Cerebellar nuclear complex (tissue), 1 donor: ENCODE data around the gene HOXA6.

Experiments used
- DNase-seq, 2 experiments: peaks; one replicate each; lab custom pipeline; 2025; lab: John Stamatoyannopoulos, UW

HOXA6 gene

DNA sequence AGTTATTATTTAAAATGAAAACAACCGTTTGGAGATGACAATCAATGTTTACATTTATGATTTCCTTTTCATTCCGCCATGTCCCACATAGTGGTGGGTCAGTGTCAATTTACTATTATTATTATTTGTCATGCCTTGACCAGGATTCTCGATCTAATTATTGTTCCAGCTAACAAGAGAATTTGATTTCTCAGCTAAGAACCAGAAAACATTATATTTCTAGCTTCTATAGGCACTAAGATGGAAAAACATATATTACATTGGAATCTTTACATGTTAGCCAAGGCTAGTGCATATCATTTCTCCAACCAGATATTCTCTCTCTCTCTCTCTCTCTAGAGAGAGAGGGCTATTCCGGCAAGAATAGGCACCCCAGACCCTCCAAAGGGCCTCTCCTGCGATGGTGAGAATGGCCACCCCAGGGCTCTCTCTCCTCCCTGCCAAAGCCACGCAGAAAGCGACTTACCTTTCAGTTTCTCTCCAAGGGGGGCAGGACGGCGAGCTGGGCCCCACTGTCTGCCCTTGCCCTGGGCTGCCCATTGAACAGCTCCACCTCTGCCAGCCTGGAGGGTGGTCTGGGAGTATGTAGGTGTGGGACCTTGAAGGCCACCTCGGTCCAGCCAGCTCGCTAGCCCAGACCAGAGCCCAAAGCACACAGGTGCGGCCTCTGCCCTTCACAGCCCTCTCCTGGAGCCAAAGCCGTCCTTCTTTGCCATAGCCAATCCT is 2.4 kb upstream of the HOXA6 start:
- no peak for DNase-seq

DNA sequence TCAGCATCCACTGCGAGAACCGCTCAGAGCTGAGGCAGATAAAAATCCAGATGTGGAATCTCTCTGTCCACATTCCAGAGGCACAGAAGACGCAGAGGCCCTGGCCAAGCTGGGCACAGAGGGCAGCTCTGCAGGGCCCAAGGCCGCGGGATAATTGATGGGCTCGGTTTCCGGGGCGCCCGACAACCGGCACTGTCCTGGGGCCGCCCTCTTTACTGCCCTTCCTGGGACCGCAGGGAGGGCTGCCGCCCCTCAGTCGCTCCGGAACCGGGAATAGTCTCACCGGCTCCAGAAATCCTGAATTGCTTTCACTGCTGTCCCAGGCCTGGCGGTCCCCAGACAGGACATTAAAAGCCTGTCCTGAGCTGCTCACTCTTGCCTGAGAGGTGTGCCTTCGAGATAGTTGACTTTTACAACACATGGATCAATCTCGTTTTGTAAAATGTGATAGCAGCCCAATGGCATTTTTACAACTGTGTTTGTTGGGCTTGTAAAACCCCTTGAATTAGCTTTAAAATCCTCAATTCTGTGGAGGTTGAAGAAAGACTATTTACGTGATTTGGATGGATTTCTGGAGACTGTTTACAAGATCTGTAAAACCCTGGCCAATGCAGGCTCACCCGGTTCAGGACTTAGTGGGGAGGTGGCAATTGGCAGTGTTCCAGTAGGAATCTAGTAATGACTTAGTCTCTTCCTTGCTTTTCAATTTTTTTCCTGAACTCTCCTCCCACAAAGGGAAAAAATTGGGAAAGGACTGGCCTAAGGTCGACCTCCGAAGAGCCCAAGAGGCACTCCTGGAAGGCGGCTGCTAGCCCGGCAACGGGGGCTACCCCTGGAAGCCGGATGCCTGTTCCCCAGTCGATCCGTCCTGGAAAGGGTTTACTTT is 1.4 kb upstream of the HOXA6 start:
- no peak for DNase-seq

DNA sequence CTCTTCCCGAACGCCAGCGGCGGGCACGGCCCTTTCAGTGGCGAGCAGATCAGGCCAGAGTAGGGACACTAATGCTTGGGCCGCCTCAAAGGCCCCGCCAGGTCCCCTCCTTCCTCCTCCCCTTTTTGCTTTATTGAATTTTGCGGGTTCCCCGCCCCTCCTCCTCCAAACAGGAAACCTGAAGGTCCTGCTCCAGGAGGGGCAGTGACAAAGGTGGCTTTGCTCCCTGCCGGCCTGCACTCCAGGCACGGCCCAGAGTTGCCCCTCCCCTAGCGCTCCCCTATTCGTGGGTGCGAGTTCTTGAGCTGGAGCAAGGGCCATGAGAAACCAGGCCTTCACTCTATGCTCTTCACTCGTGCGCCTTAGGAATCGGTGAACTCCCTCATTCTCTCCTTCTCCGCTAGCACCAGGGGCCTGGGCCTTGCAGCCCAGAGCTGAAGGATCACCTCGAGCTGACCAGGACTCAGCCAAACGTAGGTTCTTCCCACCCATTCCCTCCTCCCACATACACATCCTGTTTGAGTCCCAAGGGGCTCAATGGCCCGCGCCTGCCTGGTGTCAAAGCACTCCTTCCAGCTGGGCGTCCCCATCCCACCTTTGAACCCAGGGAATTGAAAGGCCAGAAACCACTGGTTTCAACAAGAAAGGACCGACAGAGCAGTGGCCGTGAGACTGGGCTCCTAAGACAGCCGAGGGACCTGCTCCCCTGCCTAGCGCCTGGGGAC is 619 bp upstream of the HOXA6 start:
- DNase-seq, result no peak

DNA sequence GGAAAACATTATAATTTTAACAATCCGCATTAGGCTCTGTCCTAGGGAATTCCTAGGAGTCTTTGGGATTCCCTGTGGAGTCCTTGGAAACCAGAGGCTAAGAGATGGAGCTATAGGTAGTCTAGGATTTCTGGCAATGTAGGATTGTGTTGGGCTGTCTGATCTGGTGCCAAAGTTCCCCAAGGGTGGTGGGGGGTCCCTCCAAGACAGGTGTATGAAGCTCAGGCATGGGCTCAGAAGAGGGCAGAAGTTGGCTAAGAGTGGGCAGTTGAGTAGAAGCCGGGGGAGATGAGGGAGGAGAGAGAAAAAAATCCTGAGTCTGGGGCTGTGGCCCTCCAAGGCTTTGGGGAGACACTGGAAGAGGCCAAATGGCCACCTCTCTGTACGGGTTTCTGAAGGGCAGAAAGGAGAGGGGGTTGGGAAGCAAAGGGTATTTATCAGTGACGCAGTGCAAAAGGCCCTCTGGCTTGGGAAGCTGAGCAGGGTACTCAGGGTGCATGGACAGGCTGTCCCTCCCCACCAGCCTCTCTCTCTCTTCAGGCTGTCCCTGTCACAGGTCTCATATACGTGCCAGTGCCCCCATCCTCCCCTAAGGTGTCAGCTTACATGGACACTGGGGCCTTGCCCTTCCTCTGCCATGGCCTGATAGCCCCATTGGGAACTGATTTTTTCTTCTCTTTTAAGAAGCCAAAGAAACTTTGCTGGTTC is 929 bp downstream of the HOXA6 start:
- DNase-seq, result peak in 1 of 2 experiments; percentile 4

DNA sequence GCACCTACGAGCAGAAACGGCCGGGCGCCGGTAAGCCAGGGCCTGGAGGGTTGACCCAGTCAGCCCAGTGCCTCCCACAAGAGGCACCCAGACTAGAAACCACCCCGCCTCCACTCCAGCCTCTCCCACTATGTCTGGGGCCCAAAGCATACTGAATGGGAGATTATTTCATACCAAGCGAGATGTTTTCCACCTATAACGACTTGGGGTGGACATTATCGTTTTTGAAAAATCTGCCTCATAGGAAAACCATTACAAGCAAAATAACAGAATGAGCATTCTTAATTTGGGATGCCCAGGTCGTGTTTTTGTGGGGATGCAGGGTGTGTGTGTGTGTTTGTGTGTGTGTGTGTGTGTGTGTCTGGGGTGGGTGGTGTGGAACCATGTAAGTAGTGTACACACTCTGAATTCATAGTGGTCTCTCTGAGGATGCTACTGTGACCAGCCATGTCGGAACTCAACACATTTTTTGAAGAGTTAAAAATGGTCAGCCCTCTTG is 1.6 kb downstream of the HOXA6 start:
- DNase-seq, result no peak

DNA sequence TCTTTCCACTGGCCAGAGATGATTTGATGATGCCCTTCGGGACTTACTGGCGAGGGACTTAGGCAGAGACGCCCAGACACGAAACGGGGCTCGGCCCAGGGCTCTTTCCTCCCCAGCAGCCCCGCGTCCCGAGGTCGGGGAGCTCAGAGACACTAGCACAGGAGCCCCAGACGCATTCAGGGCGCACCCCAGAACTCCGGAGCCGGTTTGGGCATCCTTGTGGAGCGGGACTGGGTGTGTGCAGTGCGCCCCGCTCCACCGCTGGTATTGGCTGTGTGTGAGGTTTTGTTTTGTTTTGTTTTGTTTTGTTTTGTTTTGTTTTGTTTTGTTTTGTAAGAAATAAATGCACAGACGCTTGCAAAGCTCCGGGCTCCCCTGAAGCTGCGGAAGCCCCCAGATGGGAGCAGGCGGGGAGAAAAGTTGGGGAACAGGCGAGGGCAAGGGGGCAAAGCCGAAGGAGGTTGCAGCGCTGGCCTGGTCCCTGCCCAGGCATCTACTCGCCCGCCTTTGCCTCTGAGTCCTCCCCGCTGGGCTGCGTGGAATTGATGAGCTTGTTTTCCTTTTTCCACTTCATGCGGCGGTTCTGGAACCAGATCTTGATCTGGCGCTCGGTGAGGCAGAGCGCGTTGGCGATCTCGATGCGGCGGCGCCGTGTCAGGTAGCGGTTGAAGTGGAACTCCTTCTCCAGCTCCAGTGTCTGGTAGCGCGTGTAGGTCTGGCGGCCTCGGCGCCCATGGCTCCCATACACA is 2.2 kb downstream of the HOXA6 start:
- no peak for DNase-seq

DNA sequence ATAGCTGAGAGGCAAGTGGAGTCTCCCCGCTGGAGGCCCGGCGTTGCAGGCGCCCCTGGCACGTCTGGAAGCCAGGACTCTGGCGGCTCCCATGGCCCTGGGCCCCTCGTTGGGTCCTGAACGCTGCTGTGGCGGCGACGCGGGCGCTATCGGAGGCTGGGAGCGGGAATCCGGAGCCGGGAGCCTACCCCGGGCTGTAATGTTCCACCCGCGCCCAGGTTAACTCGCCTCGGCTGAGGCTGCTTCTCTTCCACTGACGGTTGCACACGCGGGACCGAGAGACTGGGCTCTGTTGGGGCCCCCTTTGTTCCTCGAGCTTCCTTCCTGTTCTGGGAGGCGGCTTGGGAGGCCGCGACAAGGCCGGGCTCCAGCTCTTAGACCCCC is 2.8 kb downstream of the HOXA6 start:
- no peak for DNase-seq

DNA sequence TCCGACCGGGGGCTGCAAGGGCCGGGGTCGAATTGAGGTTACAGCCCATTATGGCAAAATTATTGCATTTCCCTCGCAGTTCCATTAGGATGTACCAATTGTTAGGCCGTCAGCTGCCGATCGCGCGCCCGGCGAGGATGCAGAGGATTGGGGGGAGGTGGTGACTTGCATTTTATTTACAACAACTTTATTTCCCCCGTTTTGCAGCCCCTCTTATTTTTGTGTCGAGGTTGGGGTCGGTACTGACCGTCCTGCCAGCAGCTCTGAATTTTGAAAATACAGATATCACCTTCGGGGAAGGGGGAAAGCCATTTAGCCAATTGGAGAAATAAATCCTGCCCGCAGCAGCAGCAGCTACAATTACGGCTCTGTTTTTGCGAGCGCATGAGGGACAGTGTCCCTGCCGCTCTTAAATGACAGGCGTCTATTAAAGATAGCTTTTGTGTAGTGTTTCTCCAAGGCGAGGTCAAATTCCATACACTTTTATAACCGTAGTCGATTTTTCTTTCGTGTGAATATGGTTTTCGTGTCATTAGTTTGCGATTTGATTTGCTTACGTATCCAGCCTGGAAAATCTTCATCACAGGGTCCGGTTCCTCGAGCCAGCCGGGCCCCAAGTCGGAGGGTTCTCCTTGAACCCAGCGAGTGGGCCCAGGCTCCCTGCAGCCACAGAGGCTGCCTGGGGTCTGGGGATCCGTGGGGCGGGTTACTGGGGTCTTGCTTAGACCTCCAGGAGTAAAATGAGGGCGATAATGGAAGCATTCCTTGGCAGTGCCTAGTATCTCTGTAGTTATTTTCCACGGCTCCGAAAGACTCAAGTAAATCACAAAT is 3.4 kb downstream of the HOXA6 start:
- no peak for DNase-seq

DNA sequence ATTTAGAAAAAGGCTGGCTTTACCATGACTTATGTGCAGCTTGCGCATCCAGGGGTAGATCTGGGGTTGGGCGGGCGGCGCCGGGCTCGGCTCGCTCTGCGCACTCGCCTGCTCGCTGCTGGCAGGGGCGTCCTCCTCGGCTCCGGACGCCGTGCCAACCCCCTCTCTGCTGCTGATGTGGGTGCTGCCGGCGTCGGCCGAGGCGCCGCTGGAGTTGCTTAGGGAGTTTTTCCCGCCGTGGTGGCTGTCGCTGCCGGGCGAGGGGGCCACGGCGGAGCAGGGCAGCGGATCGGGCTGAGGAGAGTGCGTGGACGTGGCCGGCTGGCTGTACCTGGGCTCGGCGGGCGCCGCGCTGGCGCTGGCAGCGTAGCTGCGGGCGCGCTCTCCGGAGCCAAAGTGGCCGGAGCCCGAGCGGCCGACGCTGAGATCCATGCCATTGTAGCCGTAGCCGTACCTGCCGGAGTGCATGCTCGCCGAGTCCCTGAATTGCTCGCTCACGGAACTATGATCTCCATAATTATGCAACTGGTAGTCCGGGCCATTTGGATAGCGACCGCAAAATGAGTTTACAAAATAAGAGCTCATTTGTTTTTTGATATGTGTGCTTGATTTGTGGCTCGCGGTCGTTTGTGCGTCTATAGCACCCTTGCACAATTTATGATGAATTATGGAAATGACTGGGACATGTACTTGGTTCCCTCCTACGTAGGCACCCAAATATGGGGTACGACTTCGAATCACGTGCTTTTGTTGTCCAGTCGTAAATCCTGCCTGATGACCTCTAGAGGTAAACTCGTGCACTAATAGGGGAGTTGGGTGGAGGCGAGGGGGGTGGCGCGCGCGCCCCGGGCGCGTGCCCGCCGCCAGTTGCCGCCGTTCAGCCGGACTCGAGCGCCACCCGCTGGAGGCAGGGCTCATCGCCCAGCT is 4.3 kb downstream of the HOXA6 start, which contains the start of gene HOXA5:
HOXA5 (minus strand) TSS at position 659 of the 927 bp plus-strand sequence; CDS start at position 585, 74 bp downstream.
- DNase-seq, result no peak

DNA sequence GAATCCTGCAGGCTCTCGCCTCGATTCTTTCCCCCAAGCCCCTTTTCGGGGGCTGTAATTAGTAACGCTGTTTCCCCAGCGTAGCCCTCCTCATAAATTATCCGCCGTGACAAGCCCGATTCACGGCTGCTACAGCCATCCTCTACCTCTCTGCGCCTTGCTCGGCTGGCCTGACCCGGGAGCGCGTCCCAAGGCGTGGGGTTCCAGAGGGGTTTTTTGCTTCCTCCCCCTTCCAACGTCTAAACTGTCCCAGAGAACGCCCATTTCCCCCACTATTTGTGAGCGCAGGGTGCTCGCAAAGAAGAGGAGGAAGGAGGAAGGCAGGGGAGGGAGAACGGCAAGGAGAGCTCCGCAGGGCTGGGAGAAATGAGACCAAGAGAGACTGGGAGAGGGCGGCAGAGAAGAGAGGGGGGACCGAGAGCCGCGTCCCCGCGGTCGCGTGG is 5.0 kb downstream of the HOXA6 start:
- DNase-seq, result no peak

DNA sequence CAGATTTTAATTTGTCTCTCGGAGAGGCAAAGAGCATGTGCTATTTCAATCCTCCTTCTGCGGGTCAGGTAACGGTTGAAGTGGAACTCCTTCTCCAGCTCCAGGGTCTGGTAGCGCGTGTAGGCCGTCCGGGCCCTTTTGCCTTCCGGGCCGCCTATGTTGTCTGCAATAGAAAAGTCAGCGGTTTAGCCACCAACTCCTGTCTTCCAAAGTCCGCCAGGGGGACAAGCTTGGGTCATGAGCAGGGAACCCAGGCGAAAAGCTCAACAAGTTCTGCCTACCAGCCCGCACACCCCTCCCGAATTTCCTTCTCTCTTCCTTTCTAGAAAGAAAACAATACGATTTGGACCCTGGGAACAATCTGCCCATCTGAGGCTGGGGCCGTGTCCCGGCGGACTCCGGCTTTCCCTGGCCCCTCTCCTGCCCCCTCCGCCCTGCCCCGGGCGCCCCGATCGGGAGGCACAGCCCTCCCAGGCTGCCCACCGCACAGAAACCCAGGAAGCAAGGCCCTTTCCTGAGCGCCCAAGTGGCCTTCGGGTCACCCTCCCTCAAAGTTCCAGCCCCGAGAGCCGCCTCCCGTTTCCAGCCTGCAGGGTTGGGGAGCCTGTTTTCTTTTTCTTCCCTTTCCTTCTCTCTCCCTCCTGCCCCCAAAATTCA is 5.5 kb downstream of the HOXA6 start:
- no peak for DNase-seq

DNA sequence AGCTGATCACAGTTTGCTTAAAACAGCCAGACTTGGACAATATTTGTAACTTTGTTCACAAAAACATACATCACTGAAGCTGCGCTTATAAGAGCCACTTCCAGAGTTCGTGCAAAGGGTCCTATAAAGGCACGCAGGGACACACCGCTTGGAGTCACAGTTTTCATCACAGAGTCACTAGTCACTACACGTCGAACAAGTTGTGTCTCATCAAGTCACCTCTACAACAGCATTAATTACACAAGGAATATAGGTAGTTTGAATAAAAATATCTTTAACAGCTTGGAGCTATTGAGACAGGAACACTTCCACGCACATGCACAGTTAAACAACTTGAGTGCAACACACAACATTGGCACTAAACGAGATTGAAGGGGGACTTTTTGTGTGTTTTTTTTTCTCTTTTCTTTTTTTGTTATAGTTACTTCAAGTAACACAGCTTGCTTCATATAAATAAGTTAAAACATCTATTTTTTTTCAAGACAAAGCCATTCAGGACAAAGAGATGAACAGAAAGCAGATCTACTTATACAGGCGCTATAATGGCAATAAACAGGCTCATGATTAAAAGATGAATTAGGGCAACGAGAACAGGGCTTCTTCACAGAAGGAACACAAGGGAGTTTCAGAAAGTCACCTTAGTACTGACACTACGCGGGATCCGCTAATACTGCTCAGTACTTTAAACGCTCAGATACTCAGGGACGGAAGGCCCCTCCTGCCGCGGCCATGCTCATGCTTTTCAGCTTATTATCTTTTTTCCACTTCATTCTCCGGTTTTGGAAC is 6.2 kb downstream of the HOXA6 start:
- no peak for DNase-seq

DNA sequence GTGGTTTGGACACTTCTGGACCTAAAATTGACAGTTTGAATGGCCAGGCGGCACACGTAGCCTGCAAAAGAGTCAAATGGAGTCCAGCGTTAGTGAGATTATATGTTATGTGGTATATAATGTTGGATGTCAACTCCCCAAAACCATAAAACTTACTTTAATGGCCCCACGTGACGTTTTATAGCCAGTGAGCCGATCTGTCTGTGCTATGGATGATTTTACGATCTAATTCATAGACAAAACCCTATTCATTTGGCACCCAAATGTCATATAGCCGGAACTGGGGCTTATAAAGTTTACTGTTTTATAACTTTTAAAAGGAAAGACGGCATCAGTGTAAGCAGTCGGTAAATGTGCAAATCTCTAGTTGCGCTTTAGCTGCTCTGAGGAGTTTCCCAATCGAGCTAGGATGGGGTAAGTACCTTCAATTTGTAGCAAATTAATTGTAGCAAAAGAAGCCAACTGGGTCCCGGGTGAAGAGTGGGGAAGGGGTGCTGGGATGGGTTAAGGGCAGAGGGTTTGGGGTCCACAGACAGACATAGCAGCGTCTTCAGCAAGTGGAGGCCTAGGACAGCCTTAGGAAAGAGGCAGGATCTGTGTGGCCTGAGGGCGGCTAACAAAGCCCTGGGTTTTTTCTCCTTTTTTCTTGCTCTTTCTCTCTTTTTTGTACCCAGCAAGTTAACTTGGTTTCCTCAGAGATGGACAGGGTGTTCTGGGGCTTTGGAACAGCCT is 7.3 kb downstream of the HOXA6 start:
- DNase-seq, result no peak

DNA sequence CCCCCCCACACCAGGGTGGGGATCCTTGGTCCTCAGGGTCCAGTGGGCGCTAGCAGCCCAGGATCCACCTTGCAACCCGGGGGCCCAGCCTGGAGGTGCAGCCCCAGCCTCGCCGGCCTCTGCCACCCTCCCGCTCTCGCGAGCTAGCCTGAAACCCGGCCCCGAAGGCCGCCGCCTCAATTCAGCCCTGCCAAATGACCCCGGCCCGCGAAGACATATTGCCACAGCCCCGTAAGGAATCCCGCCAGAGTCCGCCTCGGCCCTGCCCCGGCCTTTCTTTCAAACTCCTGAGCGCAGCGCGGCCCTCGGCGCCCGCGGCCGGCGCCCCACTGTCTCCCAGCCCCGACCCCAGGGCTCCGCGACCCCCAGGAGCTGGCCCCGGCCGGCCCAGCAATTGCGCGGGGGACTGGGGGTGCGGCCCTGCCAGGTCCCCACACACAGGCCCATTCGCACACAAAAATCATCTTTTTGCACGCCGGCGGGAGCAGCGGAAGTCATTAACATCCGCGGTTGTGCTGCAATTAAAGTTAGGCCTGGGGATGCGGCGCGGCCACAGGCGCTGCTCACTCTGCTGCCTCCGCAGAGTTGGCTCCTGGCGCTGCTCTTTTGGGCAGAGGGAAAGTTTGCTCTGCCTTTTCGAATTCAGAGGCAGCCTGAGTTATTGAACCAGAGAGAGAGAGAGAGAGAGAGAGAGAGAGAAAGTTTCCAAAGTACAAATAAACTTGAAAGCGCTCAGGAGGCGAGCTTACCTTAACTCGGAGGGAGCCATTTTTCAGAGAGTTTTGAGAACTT is 8.0 kb downstream of the HOXA6 start:
- no peak for DNase-seq

DNA sequence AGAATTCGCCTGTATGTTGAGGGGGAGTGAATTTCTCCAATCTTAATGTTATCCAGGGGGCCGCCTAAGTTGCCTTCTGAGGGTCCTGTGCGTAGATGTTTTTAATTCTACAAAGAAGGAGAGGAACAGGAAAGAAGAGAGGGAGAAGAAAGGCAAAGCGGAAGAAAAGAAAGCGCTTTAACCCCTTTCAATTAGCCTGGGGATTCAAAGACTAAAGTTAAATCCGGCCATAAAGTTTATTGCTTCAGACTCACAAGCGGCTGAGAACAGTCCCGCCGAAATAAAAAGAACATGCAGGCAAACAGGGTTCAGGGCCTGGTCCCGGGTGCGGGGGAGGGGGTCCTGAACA is 8.6 kb downstream of the HOXA6 start:
- no peak for DNase-seq

DNA sequence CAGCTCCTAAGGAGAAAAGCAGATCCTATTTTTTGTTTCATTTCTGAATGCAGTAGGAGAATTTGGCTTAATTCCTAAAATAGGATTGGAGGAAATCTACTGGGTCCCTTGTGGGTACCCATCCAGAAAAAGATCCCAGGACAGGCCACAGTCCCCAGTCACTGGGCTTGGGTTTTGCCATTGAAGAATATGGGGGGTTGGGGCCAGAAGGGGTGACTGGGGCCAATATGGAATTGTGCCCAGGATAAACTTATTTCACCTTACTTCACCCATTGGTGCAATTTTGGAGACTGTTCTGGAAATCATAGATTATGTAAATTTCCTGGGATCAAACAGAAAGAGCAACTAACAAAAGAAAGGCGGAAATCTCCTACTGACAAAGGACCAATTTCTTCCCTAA is 9.1 kb downstream of the HOXA6 start:
- DNase-seq, result no peak
